Lower leg skin (tissue), 4 donors: ENCODE data around the gene SLC35B4. TPM values are rescaled to one million over a fixed set of nuclear protein-coding genes. Genes with fewer than 3 reads are reported as not detected.
A peak's percentile ranks its signal among the peaks of the same experiment; 100 is the strongest.

Experiments
- DNase-seq, 2 donors: peaks; one replicate each; pipeline ENCODE4 v3.0.0-alpha.2; 2019; ENCODE audit warnings: low spot score in 2 of 2
- H3K4me3 ChIP-seq: fragments of 200-600 bp; sonication (generic); 2 replicates; pipeline ENCODE4 v1.5.1; 2017; ENCODE audit warnings: mild to moderate bottlenecking, low read depth; ENCODE audit not compliant: poor library complexity, severe bottlenecking
- POLR2A ChIP-seq, 2 donors: fragments of 450-650 bp; IDR thresholded peaks; one replicate each; pipeline ENCODE4 v1.6.1; 2016 to 2017; ENCODE audit warnings: antibody characterized with exemption in 2 of 2, mild to moderate bottlenecking in 1 of 2, moderate library complexity in 1 of 2
- WGBS, 2 donors: methylation state at CpG; one replicate each; pipeline ENCODE4 v1.1.5; 2018; 5-methylcytosine and 5-hydroxymethylcytosine counted together
- intact Hi-C: fragments of 100-400 bp; cut with DNase I; formaldehyde crosslinking; loops from one replicate; pipeline ENCODE4 v1.15.0; 2023; ENCODE audit warnings: low total_unique reads
- total RNA-seq, 4 donors: library from RNA; depleted of rRNA; stranded (reverse); fragments of >200 nt; gene quantifications; one replicate each; pipeline ENCODE4 v1.1.0, GENCODE V29; 2016
- TF ChIP-seq, protein P1 (sequence below), 3 donors: fragments of 450-650 bp; IDR thresholded peaks; one replicate each; pipeline ENCODE4 v1.5.1; 2016; ENCODE audit warnings: antibody characterized with exemption in 3 of 3, mild to moderate bottlenecking in 3 of 3, moderate library complexity in 2 of 3

The SLC35B4 gene
- total RNA-seq, 4 donors from 2014 or later = 2.1 to 5.8 (median 2.9) TPM

DNA sequence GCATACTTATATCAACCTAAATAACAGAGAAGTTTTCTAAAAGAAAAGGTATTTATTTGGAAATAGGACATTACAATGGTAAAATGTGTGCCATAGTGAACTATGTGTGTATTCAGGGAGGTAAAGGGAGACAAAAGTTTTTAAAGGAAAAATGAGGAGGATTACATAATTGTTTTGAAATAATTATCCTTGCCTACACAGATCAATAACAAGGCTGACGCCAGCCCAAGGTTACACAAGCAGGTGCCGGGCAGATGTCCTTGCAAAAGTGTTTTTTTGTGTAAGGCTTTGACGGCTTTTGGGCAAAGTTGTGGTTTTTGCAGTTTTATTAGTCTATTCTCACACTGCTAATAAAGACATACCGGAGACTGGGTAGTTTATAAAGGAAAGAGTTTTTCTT, 22.7 kb upstream of the SLC35B4 start:
- TF ChIP-seq, protein P1, sequence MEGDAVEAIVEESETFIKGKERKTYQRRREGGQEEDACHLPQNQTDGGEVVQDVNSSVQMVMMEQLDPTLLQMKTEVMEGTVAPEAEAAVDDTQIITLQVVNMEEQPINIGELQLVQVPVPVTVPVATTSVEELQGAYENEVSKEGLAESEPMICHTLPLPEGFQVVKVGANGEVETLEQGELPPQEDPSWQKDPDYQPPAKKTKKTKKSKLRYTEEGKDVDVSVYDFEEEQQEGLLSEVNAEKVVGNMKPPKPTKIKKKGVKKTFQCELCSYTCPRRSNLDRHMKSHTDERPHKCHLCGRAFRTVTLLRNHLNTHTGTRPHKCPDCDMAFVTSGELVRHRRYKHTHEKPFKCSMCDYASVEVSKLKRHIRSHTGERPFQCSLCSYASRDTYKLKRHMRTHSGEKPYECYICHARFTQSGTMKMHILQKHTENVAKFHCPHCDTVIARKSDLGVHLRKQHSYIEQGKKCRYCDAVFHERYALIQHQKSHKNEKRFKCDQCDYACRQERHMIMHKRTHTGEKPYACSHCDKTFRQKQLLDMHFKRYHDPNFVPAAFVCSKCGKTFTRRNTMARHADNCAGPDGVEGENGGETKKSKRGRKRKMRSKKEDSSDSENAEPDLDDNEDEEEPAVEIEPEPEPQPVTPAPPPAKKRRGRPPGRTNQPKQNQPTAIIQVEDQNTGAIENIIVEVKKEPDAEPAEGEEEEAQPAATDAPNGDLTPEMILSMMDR (IDR thresholded peaks at IDR 0.05) = no peak
- no peak for TF ChIP-seq POLR2A (IDR thresholded peaks at IDR 0.05)
- intact Hi-C loops = no loop called here
- no peak overlapping the region for H3K4me3 ChIP-seq
- WGBS, 2 donors = 68 to 72% methylated on average over 4 of the region's 4 CpGs
- no peak for DNase-seq

DNA sequence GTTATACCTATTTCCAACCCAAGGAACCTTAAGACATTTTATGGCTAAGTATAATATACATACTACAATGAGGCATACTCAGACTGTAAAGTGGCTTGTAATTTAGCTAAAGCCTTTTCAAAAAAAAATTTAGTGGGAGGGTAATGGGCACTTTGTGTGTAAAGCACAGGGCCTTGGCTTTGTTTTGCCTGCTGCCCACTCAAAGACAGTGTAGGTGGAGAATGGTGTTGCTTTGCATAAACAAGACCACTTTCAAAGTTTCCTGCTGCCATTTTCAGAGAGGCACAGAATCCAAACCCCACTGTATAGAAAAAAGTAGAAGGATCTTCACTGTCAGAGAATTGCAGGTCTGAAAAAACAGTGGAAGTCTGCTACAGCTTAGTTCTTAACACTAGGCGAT, 21.2 kb upstream of the SLC35B4 start:
- DNase-seq = peak in 1 of 2 donors; percentile 13
- TF ChIP-seq POLR2A (IDR thresholded peaks at IDR 0.05) = no peak
- TF ChIP-seq, protein P1 (IDR thresholded peaks at IDR 0.05) = no peak
- H3K4me3 ChIP-seq = no peak overlapping the region
- 96 to 100% methylated on average over 1 of the region's 1 CpG for WGBS, 2 donors
- intact Hi-C loops = no loop called here

DNA sequence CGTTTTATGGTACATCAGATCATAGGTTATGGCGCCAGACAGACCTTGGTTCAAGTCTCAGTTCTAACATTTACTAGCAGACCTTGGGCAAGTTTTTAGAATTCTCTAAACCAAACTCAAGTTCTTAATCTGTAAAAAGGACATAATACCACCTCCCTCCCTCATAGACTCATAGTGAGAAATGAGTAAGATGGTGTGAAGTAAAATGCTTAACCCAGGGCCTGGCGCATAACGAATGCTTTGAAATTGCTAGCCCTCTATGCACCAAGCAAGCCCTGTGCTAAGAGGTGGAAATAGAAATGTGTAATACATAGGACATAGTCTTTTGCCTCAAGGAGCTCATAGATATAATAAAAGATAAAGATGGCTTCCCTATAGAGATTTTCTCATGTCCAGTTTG, 17.7 kb upstream of the SLC35B4 start:
- DNase-seq = no peak
- TF ChIP-seq, protein P1 (IDR thresholded peaks at IDR 0.05) = no peak
- TF ChIP-seq POLR2A (IDR thresholded peaks at IDR 0.05) = no peak
- intact Hi-C loops = no loop called here
- WGBS, 2 donors = 82 to 83% methylated on average over 4 of the region's 4 CpGs
- no peak overlapping the region for H3K4me3 ChIP-seq

DNA sequence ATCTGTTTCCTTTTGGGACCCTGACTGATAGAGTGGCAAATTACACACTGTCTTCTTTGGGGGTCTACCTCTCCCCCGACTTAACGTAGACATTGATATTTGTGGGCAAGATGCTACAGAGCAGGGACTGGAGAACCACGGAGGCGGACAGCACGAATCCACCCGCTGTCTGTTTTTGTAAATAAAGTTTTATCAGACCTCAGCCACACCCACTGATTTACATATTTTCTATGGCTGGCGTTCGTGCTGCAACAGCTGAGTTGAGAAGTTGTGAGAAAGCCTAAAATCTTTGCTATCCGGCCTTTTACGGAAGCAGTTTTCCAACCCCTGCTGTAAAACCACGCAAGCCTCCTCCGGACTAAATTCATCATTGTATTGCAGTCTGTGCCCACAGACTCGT, 17.2 kb upstream of the SLC35B4 start:
- TF ChIP-seq, protein P1 (IDR thresholded peaks at IDR 0.05) = no peak
- no peak for TF ChIP-seq POLR2A (IDR thresholded peaks at IDR 0.05)
- peak in 1 of 2 donors; percentile 17 for DNase-seq
- no peak overlapping the region for H3K4me3 ChIP-seq
- intact Hi-C loops = no loop called here
- WGBS, 2 donors = 85 to 87% methylated on average over 13 of the region's 13 CpGs

DNA sequence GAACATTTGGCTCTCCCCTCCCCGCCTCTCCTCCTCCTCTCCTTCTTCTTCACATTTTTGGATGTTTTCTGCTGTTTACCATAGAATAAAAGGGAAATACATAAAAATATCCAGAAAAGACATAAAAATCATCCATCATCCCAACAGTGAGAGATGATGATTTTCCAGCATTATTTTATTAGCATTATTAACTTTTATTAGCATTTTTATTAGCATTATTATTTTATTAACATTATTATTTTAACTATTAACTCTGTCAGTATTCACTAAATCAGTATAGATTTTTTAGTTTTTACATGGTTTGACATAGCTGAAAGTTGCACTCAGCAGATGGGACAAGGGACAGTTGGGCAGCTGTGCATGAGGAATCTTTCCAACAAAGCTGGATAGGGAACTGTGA, 16.2 kb upstream of the SLC35B4 start:
- no peak for DNase-seq
- TF ChIP-seq POLR2A (IDR thresholded peaks at IDR 0.05) = no peak
- TF ChIP-seq, protein P1 (IDR thresholded peaks at IDR 0.05) = no peak
- intact Hi-C loops = no loop called here
- 83 to 91% methylated on average over 1 of the region's 1 CpG for WGBS, 2 donors
- no peak overlapping the region for H3K4me3 ChIP-seq

DNA sequence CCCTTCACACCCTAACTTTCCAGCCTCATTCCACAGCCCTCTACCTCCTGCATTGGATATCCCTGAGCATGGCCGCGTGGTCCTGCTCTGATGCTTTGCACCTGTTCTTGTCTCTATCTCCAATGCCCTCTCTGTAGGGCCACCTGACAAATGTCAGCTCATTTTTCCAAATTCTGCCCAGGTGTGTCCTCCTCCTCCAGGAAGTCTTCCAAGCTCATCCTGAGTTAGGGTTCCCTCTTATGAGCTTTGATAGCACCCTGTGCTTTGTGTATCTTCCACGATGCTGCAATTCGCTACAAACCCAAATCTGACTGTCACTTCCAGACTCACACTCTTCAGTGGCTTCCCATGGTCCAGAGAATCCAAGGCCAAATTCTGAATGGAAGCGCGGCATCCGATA, 14.7 kb upstream of the SLC35B4 start:
- 94 to 98% methylated on average over 7 of the region's 7 CpGs for WGBS, 2 donors
- TF ChIP-seq, protein P1 (IDR thresholded peaks at IDR 0.05) = no peak
- no peak for TF ChIP-seq POLR2A (IDR thresholded peaks at IDR 0.05)
- intact Hi-C loops = no loop called here
- peak in 1 of 2 donors; percentile 14 for DNase-seq
- no peak overlapping the region for H3K4me3 ChIP-seq
